ENCODE results near the gene FBXW5.

FBXW5 gene

DNA sequence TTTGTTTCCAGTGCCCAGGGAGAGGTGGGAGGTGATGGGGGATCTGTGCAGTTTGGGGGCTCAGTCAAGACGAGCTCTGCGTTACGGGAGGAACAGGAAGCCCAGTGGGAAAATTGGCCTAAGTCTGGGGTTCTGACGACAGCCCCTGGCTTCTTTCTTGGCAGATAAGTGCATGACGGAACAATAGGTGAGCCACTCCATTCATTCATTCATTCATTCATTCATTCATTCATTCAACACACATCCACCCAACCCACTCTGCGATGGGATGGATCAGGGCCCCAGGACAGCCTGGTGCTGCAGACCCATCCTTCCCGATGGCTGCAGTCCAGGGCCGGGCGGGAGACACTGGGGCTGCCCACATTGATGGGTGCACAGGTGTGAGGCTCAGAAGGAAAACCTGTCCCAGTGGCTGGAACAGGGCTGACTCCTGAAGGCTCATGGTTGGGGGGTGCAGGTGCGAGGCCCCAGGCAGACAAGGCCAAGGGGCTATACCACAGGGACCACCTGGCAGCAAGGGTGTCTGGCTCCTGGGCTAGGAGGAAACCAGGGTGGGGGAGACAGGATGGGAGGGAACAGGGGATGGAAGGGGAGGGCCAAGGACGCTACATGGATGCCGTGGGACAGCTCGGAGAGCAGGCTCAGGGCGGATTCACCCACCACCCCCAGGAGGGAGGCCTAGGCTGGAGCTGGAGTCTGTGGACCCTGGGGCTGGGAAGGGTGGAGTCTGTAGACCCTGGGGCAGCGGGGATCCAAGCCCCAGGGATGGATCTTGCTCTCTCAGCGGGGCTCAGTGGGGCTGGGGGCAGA lies 36.3 kb upstream of the FBXW5 start:
- TF ChIP-seq, protein P1, sequence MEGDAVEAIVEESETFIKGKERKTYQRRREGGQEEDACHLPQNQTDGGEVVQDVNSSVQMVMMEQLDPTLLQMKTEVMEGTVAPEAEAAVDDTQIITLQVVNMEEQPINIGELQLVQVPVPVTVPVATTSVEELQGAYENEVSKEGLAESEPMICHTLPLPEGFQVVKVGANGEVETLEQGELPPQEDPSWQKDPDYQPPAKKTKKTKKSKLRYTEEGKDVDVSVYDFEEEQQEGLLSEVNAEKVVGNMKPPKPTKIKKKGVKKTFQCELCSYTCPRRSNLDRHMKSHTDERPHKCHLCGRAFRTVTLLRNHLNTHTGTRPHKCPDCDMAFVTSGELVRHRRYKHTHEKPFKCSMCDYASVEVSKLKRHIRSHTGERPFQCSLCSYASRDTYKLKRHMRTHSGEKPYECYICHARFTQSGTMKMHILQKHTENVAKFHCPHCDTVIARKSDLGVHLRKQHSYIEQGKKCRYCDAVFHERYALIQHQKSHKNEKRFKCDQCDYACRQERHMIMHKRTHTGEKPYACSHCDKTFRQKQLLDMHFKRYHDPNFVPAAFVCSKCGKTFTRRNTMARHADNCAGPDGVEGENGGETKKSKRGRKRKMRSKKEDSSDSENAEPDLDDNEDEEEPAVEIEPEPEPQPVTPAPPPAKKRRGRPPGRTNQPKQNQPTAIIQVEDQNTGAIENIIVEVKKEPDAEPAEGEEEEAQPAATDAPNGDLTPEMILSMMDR (IDR thresholded peaks at IDR 0.05; ENCODE audit: low read depth, low read length, missing control alignments) = no peak
- no peak for DNase-seq (ENCODE audit: extremely low read depth, low read depth)
- no peak overlapping the region for H3K4me3 ChIP-seq (replicated peaks; ENCODE audit: low read depth, low read length)

DNA sequence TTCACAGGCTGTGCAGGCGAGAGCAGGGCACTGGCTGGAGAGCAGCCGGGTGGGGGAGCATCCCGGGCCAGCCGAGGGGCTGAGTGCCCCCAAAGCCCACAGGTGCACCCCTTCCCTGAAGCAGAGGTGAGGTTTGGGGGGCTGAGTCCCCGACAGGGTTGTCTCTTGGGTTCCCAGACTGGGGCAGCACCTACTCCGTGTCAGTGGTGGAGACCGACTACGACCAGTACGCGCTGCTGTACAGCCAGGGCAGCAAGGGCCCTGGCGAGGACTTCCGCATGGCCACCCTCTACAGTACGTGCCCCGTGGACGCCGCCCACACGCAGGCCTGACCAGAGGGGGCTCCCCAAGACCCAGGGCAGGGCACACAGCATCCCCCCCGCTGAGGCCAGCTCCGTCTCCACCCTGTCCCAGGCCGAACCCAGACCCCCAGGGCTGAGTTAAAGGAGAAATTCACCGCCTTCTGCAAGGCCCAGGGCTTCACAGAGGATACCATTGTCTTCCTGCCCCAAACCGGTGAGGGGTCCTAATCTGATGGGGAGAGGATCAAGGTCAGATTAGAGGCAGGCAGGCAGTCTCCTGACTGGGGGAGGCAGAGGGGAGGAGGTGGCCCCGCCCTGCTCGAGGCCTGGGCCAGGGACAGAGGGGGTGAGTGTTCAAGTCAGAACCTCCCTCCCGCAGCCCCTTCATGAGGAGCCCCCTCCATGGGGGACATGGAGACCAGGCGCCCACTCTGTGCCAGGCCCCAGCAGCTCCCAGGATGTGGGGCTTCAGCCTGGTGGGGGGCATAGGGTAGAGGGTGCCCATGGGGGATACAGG lies 35.4 kb upstream of the FBXW5 start:
- no peak for DNase-seq (ENCODE audit: extremely low read depth, low read depth)
- TF ChIP-seq, protein P1 (IDR thresholded peaks at IDR 0.05; ENCODE audit: low read depth, low read length, missing control alignments) = no peak
- H3K4me3 ChIP-seq (replicated peaks; ENCODE audit: low read depth, low read length) = no peak overlapping the region

DNA sequence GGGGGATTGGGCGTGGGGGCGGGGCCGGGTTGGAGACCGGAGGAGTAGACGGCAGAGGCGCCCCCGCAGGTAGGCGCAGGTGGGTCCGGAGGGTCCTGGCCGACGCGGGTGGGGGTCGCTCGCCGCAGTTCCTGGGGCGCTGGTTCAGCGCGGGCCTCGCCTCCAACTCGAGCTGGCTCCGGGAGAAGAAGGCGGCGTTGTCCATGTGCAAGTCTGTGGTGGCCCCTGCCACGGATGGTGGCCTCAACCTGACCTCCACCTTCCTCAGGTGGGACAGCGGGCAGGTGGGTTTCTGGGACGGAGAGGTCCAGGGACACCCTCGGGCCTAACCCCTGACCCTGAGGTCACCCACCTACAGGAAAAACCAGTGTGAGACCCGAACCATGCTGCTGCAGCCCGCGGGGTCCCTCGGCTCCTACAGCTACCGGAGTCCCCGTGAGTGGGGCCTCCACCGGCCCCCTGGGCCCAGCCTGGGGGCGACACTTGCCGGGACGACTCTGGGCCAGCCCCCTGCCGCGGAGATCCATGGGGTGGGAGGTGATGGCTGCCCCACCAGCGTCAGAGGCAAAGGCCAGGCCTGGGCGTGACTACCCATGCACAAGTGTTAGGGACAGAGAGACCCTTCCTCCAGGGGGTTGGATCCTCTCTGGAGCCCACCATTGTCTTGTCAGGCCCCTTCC lies 34.5 kb upstream of the FBXW5 start:
- DNase-seq (ENCODE audit: extremely low read depth, low read depth) = no peak
- TF ChIP-seq, protein P1 (IDR thresholded peaks at IDR 0.05; ENCODE audit: low read depth, low read length, missing control alignments) = no peak
- no peak overlapping the region for H3K4me3 ChIP-seq (replicated peaks; ENCODE audit: low read depth, low read length)

DNA sequence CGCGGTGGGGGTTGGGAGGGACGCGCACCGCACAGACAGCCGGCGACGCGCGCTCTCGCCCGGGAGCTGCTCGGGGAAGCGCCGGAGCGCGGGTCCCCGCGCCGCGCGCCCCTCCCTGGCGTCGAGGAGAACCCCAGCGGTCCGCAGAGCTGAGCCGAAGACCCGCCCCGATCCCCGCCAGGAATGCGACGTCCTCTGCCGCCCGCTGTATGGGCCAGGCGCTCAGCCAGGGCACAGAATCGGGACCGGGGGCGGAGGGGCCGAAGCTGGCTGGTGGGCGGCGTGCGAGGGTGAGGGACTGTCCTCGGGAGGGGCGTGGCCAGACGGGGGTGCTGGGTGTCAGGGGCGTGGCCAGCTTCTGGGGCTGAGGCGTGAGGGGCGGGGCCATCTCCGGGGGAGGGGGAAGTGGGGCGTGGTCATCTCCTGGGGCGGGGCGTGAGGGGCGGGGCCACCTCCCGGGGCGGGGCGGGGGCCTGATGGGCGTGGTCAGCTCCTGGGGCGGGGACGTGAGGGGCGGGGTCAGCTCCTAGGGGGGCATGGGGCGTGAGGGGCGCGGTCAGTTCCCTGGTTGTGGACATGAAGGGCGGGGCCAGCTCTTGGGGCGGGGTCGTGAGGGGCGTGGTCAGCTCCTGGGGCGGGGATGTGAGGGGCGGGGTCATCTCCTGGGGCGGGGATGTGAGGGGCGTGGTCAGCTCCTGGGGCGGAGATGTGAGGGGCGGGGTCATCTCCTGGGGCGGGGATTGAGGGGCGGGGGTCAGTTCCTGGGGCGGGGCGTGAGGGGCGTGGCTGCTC lies 33.7 kb upstream of the FBXW5 start:
- no peak for DNase-seq (ENCODE audit: extremely low read depth, low read depth)
- TF ChIP-seq, protein P1 (IDR thresholded peaks at IDR 0.05; ENCODE audit: low read depth, low read length, missing control alignments) = no peak
- peak overlapping the region; percentile 29 for H3K4me3 ChIP-seq (replicated peaks; ENCODE audit: low read depth, low read length)

DNA sequence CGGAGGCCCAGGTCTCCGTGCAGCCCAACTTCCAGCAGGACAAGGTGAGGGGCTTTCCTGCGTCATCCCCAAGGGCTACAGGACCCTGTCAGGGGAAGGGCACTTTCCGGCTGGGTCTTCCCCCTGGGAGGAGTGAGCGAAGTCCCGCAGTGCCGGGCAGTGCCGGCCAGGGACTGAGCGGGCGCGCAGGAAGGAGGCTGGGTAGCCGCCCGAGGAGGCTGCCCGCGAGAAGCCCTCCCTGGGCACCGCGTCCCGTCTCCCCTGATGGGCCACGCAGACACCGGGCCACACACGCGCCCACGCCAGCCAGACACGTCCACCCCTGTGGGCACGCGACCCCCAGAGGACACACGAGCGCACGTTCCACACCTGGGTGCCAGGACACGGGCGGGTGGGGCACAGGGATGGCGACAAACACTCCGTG lies 33.1 kb upstream of the FBXW5 start:
- DNase-seq (ENCODE audit: extremely low read depth, low read depth) = no peak
- TF ChIP-seq, protein P1 (IDR thresholded peaks at IDR 0.05; ENCODE audit: low read depth, low read length, missing control alignments) = no peak
- H3K4me3 ChIP-seq (replicated peaks; ENCODE audit: low read depth, low read length) = peak overlapping the region; percentile 29

DNA sequence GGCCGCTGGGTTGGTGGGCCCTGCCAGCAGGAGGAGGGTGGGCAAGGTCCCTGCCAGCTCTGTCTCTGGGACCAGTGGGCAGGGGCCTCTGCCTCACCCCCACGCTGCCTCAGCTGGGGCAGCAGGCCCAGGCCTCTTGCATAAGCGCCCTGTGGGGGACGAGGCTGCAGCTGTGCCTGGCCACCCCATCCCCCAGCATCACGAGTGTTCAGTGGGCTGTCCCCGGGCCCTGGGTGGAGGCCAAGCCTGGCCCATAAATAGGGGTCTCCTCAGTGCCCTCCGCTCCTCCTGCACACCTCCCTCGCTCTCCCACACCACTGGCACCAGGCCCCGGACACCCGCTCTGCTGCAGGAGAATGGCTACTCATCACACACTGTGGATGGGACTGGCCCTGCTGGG lies 32.7 kb upstream of the FBXW5 start, which contains the start of gene PTGDS:
Gene PTGDS (plus strand): TSS at position 282 of the 400 bp plus-strand sequence. CDS start 75 bp downstream, at position 357.
- no peak for DNase-seq (ENCODE audit: extremely low read depth, low read depth)
- peak within 1 kb of the TSS; percentile 29 for H3K4me3 ChIP-seq (replicated peaks; ENCODE audit: low read depth, low read length)
- TF ChIP-seq, protein P1 (IDR thresholded peaks at IDR 0.05; ENCODE audit: low read depth, low read length, missing control alignments) = no peak

Measured in HFF-Myc (cell line).